ENCODE data around the gene KLHL29. TPM values are rescaled to one million over a fixed set of nuclear protein-coding genes. Genes with fewer than 3 reads are reported as not detected.
A peak's percentile ranks its signal among the peaks of the same experiment; 100 is the strongest.

Gene KLHL29
- 5.0 and 11.6 TPM in 2 replicates for total RNA-seq

DNA sequence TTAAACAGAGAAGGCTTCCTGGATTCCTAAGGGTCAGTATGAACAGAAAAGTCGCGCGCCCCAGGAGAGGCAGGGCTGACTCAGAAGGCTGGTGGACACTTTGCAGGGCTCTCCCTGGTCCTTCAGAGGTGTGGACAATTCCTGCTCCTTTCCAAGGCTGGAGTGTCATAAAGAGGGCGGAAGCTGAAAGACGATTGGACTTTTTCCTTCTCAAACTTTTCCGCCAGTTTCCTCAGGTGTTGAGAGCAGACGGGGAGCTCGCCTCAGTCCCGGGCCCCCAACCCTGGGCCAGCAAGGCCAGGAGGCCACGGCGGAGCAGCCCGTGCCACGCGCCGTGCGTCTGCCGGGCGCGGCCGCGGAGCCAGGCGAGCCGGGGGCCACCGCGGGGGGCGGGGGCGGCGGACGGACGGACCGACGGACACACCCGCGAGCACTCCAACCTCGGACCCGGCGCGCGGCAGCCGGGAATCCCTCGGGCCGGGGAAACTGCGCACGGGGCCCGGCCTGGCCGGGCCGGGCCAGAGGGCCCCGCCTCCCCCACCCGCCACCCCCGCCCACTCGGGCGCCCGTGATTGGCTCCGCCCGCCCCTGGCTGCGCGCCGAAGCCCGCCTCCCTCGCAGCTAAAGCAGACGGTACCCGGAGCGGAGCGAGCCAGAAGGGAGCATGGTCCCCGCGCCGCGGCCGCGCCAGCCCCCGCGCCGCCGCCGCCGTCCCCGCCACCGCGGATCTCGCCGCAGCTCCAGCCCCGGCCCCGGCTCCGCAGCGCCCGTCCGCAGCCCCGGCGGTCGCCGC lies at the start of gene KLHL29:
KLHL29 (plus strand) TSS at position 629 of the 793 bp plus-strand sequence. CDS start 177,018 bp downstream, outside the sequence.
- DNase-seq (ENCODE audit: low read depth) (no peak), FAIRE-seq (no peak)
- H3K27me3 ChIP-seq (ENCODE audit: control insufficient read depth, insufficient read depth, low read length), result no peaks in the 10 kb centered on the region

DNA sequence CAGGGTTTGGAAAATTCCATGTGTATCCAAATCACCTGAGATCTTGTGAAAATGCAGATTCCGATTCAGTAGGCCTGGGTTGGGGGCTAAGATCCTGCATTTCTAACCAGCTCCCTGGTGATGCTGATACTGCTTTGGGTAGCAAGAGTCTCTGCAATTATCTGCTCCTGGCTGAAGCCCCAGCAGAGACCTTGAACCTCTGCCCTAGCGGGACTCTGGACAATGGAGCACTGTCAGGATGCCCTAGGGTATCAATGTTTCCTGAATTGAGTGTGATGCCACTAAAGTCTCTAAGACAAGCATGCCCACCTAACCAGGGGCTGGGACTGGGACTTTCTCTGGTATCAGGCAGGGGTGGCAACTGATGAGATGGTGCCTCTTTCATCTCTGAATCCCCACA lies 49.4 kb upstream of the KLHL29 start:
- no peak overlapping the region for H3K4me3 ChIP-seq (ENCODE audit: low read depth, low read length)
- no peaks in the 10 kb centered on the region for H3K36me3 ChIP-seq (ENCODE audit: control insufficient read depth, insufficient read depth, low read length)
- TF ChIP-seq, protein P1, sequence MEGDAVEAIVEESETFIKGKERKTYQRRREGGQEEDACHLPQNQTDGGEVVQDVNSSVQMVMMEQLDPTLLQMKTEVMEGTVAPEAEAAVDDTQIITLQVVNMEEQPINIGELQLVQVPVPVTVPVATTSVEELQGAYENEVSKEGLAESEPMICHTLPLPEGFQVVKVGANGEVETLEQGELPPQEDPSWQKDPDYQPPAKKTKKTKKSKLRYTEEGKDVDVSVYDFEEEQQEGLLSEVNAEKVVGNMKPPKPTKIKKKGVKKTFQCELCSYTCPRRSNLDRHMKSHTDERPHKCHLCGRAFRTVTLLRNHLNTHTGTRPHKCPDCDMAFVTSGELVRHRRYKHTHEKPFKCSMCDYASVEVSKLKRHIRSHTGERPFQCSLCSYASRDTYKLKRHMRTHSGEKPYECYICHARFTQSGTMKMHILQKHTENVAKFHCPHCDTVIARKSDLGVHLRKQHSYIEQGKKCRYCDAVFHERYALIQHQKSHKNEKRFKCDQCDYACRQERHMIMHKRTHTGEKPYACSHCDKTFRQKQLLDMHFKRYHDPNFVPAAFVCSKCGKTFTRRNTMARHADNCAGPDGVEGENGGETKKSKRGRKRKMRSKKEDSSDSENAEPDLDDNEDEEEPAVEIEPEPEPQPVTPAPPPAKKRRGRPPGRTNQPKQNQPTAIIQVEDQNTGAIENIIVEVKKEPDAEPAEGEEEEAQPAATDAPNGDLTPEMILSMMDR (IDR thresholded peaks at IDR 0.05; ENCODE audit: insufficient read depth, low read length, severe bottlenecking), result no peak
- DNase-seq (ENCODE audit: low read depth) (no peak), FAIRE-seq (no peak)
- no peaks in the 10 kb centered on the region for H3K27me3 ChIP-seq (ENCODE audit: control insufficient read depth, insufficient read depth, low read length)

More for the DNA sequence above, at the start of gene KLHL29:
- no peaks in the 10 kb centered on the region for H3K36me3 ChIP-seq (ENCODE audit: control insufficient read depth, insufficient read depth, low read length)
- peak within 1 kb of the TSS; percentile 73 for H3K4me3 ChIP-seq (ENCODE audit: low read depth, low read length)
- TF ChIP-seq, protein P1 (IDR thresholded peaks at IDR 0.05; ENCODE audit: insufficient read depth, low read length, severe bottlenecking), result no peak

DNA sequence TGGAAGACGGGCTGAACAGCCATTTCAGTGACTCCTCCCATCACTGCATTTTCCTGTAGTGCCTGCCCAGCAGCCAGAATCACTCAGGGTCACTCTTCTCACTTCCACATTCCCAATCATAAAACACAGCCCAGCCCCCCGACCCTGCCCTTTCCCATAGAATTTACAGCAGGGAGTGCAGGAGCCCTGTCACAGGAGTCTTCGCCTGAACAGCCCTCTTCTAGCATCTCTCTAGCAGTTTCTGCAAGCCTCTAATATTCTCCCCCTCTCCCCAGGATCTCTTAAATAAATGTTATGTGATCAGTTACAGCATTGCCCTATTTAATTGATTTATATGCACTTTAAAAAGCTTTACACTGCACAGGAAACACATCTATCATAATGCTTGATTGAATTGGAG lies 42.9 kb upstream of the KLHL29 start:
- no peak for DNase-seq (ENCODE audit: low read depth)
- TF ChIP-seq, protein P1 (IDR thresholded peaks at IDR 0.05; ENCODE audit: insufficient read depth, low read length, severe bottlenecking), result no peak
- H3K27me3 ChIP-seq (ENCODE audit: control insufficient read depth, insufficient read depth, low read length), result peaks cover 2% of the 10 kb centered on the region
- FAIRE-seq, result no peak
- no peak overlapping the region for H3K4me3 ChIP-seq (ENCODE audit: low read depth, low read length)
- H3K36me3 ChIP-seq (ENCODE audit: control insufficient read depth, insufficient read depth, low read length), result no peaks in the 10 kb centered on the region

DNA sequence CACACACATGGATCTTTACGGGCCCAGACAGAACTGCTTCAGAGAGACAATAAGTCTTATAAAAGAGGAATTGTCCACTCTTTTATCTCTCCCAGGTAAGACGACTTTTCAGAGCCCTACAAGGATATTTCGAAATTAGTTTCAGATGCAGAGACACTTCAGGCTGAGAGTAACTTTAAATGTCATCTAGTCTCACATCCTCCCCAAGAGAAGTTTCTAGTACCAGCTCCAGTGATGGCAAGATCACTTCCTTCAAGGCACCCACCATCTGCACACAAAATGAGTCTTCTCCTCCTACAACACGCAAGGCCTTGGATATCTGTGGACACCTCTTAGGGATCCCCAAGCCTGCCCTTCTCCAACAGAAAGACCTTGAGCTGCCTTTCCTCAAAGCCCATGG lies 39.0 kb upstream of the KLHL29 start:
- Histone ChIP-seq H3K36me3 (ENCODE audit: control insufficient read depth, insufficient read depth, low read length) (no peaks in the 10 kb centered on the region), H3K4me3 (ENCODE audit: low read depth, low read length) (no peak overlapping the region), H3K27me3 (ENCODE audit: control insufficient read depth, insufficient read depth, low read length) (peaks cover 2% of the 10 kb centered on the region)
- DNase-seq (ENCODE audit: low read depth) (no peak), FAIRE-seq (no peak)
- TF ChIP-seq, protein P1 (IDR thresholded peaks at IDR 0.05; ENCODE audit: insufficient read depth, low read length, severe bottlenecking), result no peak

DNA sequence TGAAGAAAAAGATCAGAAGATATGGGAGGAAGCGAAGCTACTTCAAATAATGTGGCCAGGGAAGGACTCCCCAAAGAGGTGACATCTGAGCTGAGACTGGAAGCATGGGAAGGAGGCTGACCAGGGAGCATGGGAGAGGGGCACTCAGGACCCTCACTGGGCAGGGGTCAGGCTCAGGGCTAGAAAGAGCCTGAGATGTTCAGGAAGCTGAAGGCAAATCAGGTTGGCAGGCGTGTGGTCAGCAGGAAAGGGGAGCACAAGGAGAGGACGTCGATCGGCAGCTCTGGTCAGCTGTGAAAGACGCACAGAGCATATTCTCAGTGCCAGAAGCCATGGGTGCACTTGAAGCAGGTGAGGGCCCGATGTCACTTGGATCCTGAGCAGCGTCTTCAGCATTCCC lies 38.2 kb upstream of the KLHL29 start:
- TF ChIP-seq, protein P1 (IDR thresholded peaks at IDR 0.05; ENCODE audit: insufficient read depth, low read length, severe bottlenecking), result no peak
- no peaks in the 10 kb centered on the region for H3K36me3 ChIP-seq (ENCODE audit: control insufficient read depth, insufficient read depth, low read length)
- no peak for DNase-seq (ENCODE audit: low read depth)
- H3K27me3 ChIP-seq (ENCODE audit: control insufficient read depth, insufficient read depth, low read length), result peaks cover 2% of the 10 kb centered on the region
- FAIRE-seq, result no peak
- H3K4me3 ChIP-seq (ENCODE audit: low read depth, low read length), result no peak overlapping the region
